ENCODE results near the gene DDX18.

Gene DDX18

DNA sequence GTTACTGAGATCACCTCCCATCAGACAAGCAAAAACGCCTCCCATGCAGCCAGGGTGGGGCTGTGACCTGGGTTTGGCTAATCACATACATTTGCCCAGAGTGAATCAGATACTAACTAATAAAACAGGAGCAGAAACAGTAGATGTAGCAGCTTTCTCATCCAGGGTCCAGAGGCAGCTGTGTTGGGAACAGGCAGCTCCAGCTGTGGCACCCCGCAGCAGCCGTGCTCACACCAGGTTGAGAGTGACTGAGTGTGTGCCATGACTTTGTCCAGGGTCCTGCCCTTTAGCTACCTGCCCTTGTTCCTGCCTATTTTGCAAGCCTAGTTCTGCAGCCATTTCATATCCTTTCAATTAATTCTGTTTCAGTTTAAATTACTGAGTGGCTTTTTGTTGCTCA, 20.5 kb downstream of the DDX18 start:
- TF ChIP-seq CREB1 (IDR thresholded peaks at IDR 0.05; ENCODE audit: low read depth) = no peak
- TF ChIP-seq EP300 (IDR thresholded peaks at IDR 0.05; ENCODE audit: borderline replicate concordance) = no peak
- no peak for TF ChIP-seq CEBPB (IDR thresholded peaks at IDR 0.05)
- no peak for TF ChIP-seq TCF12 (IDR thresholded peaks at IDR 0.05; ENCODE audit: low read depth)

DNA sequence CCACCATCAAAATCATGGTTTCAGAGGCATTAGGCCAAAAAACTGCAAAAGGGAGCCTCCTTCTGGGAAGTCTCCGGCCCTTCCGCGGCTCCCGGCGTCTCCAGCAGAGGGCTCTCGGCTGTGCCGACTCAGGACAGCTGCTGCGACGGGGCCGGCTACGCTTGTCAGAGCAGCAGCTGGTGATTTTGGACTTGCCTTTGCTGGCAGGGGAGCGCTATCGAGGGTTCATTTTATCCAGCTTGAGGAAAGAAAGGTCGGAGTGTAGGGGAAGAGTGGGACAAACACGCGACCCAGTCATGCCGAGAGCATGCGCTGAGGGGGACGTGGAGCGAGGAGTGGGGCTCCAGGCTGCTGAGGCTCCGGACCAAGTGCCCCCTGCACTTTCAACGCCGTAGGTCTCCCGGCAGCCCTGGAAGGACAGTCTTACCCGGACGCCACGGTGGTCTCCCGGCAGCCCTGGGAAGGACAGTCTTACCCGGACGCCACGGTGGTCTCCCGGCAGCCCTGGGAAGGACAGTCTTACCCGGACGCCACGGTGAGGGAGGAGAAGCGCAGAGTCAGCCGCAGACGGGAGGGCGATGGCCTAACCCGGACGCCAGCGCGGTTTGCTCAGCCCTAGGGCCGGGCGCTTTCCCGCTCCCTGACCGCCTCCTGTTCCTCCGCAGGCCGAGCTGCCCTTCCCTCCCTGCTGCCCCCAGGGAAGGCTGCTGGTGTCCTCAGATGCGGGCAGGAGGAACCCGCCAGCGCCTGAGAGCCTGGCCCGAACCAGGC, 21.7 kb downstream of the DDX18 start:
- TF ChIP-seq TAF1 (IDR thresholded peaks at IDR 0.05; ENCODE audit: low read depth) = no peak
- no peak for TF ChIP-seq TEAD4 (IDR thresholded peaks at IDR 0.05)
- TF ChIP-seq TCF12 (IDR thresholded peaks at IDR 0.05; ENCODE audit: low read depth) = no peak

DNA sequence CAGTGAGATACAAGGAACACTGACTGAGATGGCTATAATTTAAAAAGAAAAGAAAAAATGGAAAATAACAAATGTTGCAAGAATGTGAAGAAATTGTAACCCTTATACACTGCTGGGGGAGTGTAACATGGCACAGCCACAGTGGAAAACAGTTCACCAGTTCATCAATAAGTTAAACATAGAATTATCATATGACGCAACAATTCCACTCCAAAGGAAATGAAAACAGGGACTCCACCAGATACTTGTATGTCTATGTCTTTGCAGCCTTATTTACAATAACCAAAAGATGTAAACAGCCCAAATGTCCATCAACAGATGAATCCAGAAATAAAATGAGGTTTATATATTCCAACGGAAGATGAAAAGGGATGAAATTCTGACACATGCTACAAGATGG, 30.8 kb downstream of the DDX18 start:
- TF ChIP-seq ZBTB7A (IDR thresholded peaks at IDR 0.05; ENCODE audit: low read depth) = no peak
- TF ChIP-seq CREB1 (IDR thresholded peaks at IDR 0.05; ENCODE audit: low read depth) = no peak
- TF ChIP-seq, protein P1, sequence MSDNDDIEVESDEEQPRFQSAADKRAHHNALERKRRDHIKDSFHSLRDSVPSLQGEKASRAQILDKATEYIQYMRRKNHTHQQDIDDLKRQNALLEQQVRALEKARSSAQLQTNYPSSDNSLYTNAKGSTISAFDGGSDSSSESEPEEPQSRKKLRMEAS (IDR thresholded peaks at IDR 0.05) = no peak
- no peak for TF ChIP-seq TEAD4 (IDR thresholded peaks at IDR 0.05)
- no peak for TF ChIP-seq YY1 (IDR thresholded peaks at IDR 0.05; ENCODE audit: low read depth)
- no peak for TF ChIP-seq CEBPB (IDR thresholded peaks at IDR 0.05)
- no peak for TF ChIP-seq EGR1 (IDR thresholded peaks at IDR 0.05)
- TF ChIP-seq TAF1 (IDR thresholded peaks at IDR 0.05; ENCODE audit: low read depth) = no peak
- TF ChIP-seq RAD21 (IDR thresholded peaks at IDR 0.05; ENCODE audit: low read depth) = no peak
- no peak for TF ChIP-seq EP300 (IDR thresholded peaks at IDR 0.05; ENCODE audit: borderline replicate concordance)
- TF ChIP-seq TCF12 (IDR thresholded peaks at IDR 0.05; ENCODE audit: low read depth) = no peak

GRCh38 chr2:117850015-117850414, 35.5 kb downstream of the DDX18 start:
- TF ChIP-seq USF1 (IDR thresholded peaks at IDR 0.05) (no peak), CREB1 (IDR thresholded peaks at IDR 0.05; ENCODE audit: low read depth) (no peak), FOXM1 (IDR thresholded peaks at IDR 0.05; ENCODE audit: borderline replicate concordance, low read depth) (no peak), EGR1 (IDR thresholded peaks at IDR 0.05) (no peak), TCF12 (IDR thresholded peaks at IDR 0.05; ENCODE audit: low read depth) (no peak), EP300 (IDR thresholded peaks at IDR 0.05; ENCODE audit: borderline replicate concordance) (no peak)
- TF ChIP-seq, protein P1 (IDR thresholded peaks at IDR 0.05) = no peak

- no peak for TF ChIP-seq RAD21 (IDR thresholded peaks at IDR 0.05; ENCODE audit: low read depth)
- no peak for TF ChIP-seq TEAD4 (IDR thresholded peaks at IDR 0.05)
- no peak for TF ChIP-seq TCF12 (IDR thresholded peaks at IDR 0.05; ENCODE audit: low read depth)
- TF ChIP-seq EGR1 (IDR thresholded peaks at IDR 0.05) = no peak
- TF ChIP-seq, protein P1 (IDR thresholded peaks at IDR 0.05) = no peak
Measured at GRCh38 chr2:117850461-117850860, 36.0 kb downstream of the DDX18 start.

GRCh38 chr2:117851969-117852368, 37.5 kb downstream of the DDX18 start:
- no peak for TF ChIP-seq TAF1 (IDR thresholded peaks at IDR 0.05; ENCODE audit: low read depth)
- no peak for TF ChIP-seq TEAD4 (IDR thresholded peaks at IDR 0.05)
- TF ChIP-seq ZBTB7A (IDR thresholded peaks at IDR 0.05; ENCODE audit: low read depth) = no peak

DNA sequence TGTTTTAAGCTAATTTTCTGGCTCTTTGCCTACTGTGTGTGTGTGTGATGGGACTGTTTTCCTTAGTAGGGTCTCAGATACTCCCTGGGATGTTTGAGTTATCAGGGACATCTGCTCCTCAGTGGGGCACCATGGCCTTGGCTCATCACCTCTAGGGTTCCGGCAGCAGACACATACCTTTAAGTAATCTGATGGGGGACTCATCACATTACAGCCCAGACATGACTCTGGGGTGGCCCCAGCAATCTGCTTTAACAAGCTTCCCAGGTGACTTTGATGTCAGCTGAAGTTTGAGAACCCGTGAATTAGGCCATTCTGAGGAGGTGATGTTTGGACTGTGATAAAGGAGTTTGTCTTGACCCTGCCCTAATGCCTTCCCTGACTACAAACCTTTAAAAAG, 38.8 kb downstream of the DDX18 start:
- TF ChIP-seq USF1 (IDR thresholded peaks at IDR 0.05) (no peak), RAD21 (IDR thresholded peaks at IDR 0.05; ENCODE audit: low read depth) (no peak), CEBPB (IDR thresholded peaks at IDR 0.05) (no peak), TEAD4 (IDR thresholded peaks at IDR 0.05) (no peak), NFIC (IDR thresholded peaks at IDR 0.05) (no peak), TAF1 (IDR thresholded peaks at IDR 0.05; ENCODE audit: low read depth) (no peak), TCF12 (IDR thresholded peaks at IDR 0.05; ENCODE audit: low read depth) (no peak), EGR1 (IDR thresholded peaks at IDR 0.05) (no peak), ZBTB7A (IDR thresholded peaks at IDR 0.05; ENCODE audit: low read depth) (no peak), YY1 (IDR thresholded peaks at IDR 0.05; ENCODE audit: low read depth) (no peak), CREB1 (IDR thresholded peaks at IDR 0.05; ENCODE audit: low read depth) (no peak), EP300 (IDR thresholded peaks at IDR 0.05; ENCODE audit: borderline replicate concordance) (no peak), FOXM1 (IDR thresholded peaks at IDR 0.05; ENCODE audit: borderline replicate concordance, low read depth) (no peak)
- TF ChIP-seq, protein P1 (IDR thresholded peaks at IDR 0.05) = no peak
- TF ChIP-seq, protein P2, sequence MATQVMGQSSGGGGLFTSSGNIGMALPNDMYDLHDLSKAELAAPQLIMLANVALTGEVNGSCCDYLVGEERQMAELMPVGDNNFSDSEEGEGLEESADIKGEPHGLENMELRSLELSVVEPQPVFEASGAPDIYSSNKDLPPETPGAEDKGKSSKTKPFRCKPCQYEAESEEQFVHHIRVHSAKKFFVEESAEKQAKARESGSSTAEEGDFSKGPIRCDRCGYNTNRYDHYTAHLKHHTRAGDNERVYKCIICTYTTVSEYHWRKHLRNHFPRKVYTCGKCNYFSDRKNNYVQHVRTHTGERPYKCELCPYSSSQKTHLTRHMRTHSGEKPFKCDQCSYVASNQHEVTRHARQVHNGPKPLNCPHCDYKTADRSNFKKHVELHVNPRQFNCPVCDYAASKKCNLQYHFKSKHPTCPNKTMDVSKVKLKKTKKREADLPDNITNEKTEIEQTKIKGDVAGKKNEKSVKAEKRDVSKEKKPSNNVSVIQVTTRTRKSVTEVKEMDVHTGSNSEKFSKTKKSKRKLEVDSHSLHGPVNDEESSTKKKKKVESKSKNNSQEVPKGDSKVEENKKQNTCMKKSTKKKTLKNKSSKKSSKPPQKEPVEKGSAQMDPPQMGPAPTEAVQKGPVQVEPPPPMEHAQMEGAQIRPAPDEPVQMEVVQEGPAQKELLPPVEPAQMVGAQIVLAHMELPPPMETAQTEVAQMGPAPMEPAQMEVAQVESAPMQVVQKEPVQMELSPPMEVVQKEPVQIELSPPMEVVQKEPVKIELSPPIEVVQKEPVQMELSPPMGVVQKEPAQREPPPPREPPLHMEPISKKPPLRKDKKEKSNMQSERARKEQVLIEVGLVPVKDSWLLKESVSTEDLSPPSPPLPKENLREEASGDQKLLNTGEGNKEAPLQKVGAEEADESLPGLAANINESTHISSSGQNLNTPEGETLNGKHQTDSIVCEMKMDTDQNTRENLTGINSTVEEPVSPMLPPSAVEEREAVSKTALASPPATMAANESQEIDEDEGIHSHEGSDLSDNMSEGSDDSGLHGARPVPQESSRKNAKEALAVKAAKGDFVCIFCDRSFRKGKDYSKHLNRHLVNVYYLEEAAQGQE (IDR thresholded peaks at IDR 0.05; ENCODE audit: low read depth) = no peak

All from Ishikawa (cell line).